ENCODE measurements around the gene PAX8. TPM values are rescaled to one million over a fixed set of nuclear protein-coding genes. Genes with fewer than 3 reads are reported as not detected.

PAX8 gene
- total RNA-seq, 4 donors from 2014 or later, result 2.3 to 7.7 (median 5.6) TPM

DNA sequence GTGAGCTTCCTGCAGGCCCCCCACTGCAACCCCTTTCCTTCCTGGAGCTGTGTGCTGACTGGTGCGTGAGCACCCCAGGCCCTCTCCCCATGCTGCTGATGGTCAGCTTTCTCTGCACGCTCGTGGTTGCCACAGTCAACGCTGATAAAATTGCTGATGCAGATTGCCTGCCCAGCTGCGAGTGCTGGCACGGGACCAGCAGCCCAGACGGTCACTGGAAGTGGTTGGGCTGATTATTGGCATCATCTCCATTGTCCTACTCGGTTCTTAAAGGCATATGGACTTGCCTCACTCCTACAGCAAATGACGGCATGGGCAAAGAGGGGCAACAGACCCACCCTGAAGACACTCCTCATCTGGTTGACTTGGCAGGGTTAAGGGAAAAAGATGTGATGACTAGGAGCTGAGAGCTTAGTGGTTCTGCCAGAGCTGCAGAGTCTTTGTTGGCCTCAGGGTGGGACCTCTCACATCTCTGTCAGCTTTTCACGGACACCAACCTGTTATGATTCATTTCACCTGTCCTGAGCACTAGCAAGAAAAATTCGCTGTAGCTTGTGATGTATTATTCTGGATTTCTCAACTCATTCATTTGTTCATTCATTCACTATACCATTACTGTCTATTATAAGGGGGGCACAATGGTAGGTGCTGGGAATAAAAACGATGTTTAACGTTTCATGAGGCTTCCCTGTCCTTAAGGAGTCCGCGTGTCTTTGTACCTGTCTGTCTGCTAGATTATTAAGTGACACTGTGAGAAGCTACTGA, 38.4 kb downstream of the PAX8 start:
- Histone ChIP-seq H3K4me1 (peaks cover 36% of the 10 kb centered on the region), H3K27me3 (no peaks in the 10 kb centered on the region), H3K36me3 (no peaks in the 10 kb centered on the region), H3K9me3 (no peaks in the 10 kb centered on the region), H3K27ac (peak overlapping the region; percentile 86), H3K4me3 (no peak overlapping the region)
- TF ChIP-seq POLR2AphosphoS5 (IDR thresholded peaks at IDR 0.05), result peak in 2 of 3 donors; percentile 80 to 84
- no peak for TF ChIP-seq CTCF (IDR thresholded peaks at IDR 0.05)
- no peak for TF ChIP-seq POLR2A (IDR thresholded peaks at IDR 0.05)
- no peak for TF ChIP-seq EP300 (IDR thresholded peaks at IDR 0.05)
- WGBS, result 18% methylated on average over 15 of the region's 15 CpGs
- DNase-seq (ENCODE audit: low spot score in 2 of 2), result peak; percentile 90 to 94

DNA sequence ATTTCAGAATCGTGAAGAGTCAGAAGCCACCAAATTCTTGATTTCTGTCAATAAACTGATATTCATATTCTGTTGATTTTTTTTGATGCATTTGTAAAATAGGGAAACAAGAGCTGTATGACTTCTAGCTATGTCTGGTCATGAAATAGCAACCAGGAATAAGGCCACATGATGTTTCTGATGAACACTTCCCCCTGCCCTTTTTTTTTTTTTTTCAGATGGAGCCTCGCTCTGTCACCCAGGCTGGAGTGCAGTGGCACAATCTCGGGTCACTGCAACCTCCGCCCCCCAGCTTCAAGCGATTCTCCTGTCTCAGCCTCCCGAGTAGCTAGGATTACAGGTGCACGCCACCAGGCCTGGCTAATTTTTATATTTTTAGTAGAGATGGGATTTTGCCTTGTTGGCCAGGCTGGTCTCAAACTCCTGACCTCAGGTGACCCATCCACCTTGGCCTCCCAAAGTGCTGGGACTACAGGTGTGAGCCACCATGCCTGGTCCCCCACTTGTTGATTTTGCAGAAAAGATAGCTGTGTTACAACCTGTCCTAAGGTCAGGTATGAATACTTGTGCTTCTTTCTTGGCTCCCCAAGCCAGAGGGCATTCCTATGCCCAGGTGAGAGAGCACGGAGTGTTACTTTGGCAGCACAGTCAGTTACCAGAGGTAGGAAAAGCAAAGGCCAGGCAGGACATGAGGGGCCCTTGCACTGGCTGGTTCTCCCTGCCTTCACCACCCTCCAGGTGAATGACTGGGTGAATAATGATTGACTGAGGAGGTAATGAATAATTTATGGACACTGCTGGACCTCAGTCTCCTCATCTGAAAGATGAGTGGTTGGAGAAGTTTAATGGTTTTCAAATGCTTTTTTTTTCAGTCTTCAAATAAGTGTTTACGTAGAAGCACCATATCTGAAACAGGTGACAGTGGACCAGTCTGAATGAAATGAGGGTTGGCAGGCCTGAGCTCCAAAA, 39.6 kb downstream of the PAX8 start:
- Histone ChIP-seq H3K36me3 (no peaks in the 10 kb centered on the region), H3K27ac (peak overlapping the region; percentile 86)
- 86% methylated on average over 9 of the region's 9 CpGs for WGBS

GRCh38 chr2:113237604-113238160, 41.0 kb downstream of the PAX8 start:
- DNase-seq (ENCODE audit: low spot score in 2 of 2), result no peak
- no peak overlapping the region for H3K4me3 ChIP-seq
- no peaks in the 10 kb centered on the region for H3K9me3 ChIP-seq
- H3K27me3 ChIP-seq, result no peaks in the 10 kb centered on the region
- H3K4me1 ChIP-seq, result peaks cover 44% of the 10 kb centered on the region
- no peak overlapping the region for H3K27ac ChIP-seq
- TF ChIP-seq CTCF (IDR thresholded peaks at IDR 0.05) (no peak), EP300 (IDR thresholded peaks at IDR 0.05) (no peak), POLR2AphosphoS5 (IDR thresholded peaks at IDR 0.05) (no peak), POLR2A (IDR thresholded peaks at IDR 0.05) (no peak)
- H3K36me3 ChIP-seq, result no peaks in the 10 kb centered on the region
- 77% methylated on average over 9 of the region's 9 CpGs for WGBS

More for the DNA sequence above, 39.6 kb downstream of the PAX8 start:
- no peak for TF ChIP-seq POLR2AphosphoS5 (IDR thresholded peaks at IDR 0.05)
- TF ChIP-seq CTCF (IDR thresholded peaks at IDR 0.05), result no peak
- TF ChIP-seq POLR2A (IDR thresholded peaks at IDR 0.05), result no peak
- TF ChIP-seq EP300 (IDR thresholded peaks at IDR 0.05), result no peak
- Histone ChIP-seq H3K9me3 (no peaks in the 10 kb centered on the region), H3K27me3 (no peaks in the 10 kb centered on the region), H3K4me3 (no peak overlapping the region), H3K4me1 (peaks cover 38% of the 10 kb centered on the region)
- no peak for DNase-seq (ENCODE audit: low spot score in 2 of 2)

DNA sequence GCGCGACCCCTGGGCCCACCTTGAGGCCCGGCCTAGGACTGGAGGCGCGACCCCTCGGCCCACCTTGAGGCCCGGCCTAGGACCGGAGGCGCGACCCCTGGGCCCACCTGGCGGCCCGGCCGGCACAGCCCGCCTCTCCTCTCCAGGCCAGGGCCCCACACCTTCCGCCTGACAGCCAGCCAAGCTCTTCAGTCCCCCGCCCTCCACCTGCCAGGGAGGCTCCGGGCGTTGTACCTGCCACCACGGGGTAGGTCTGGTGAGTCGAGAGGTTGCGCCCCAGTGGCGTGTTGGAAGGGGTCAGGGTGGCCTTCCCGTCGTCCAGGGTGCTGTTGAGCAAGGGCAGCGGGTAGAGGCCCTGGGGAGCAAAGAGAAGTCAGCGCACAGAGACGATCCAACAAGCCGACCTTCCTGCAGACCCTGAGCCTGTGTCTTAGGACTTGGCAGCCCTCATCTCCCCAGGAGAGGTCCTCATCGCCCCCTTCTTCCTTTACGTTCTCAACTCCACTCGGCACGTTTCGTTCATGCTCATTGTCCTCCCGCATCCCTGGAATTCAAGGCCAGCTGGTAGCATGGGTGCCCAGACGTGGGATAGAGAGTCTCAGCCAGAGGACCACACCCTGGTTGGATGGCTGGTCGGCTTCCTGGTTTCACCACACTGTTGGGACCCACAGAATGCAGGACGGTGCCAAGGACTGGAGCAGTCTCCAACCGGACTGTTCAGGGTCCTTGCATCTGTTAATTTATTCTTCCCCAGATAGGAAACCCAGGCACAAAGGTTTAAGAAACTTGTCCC, 42.2 kb downstream of the PAX8 start:
- H3K36me3 ChIP-seq, result no peaks in the 10 kb centered on the region
- H3K4me1 ChIP-seq, result peaks cover 41% of the 10 kb centered on the region
- no peaks in the 10 kb centered on the region for H3K27me3 ChIP-seq
- TF ChIP-seq CTCF (IDR thresholded peaks at IDR 0.05), result no peak
- no peak for TF ChIP-seq POLR2AphosphoS5 (IDR thresholded peaks at IDR 0.05)
- no peak for TF ChIP-seq EP300 (IDR thresholded peaks at IDR 0.05)
- TF ChIP-seq POLR2A (IDR thresholded peaks at IDR 0.05), result no peak
- peak overlapping the region; percentile 79 for H3K27ac ChIP-seq
- no peaks in the 10 kb centered on the region for H3K9me3 ChIP-seq
- no peak for DNase-seq (ENCODE audit: low spot score in 2 of 2)
- peak overlapping the region; percentile 52 for H3K4me3 ChIP-seq
- 72% methylated on average over 14 of the region's 38 CpGs for WGBS

Data from suprapubic skin (tissue), 4 donors.